Mucosa of rectum (tissue), 2 donors: Measurements from ENCODE around the gene SOCS7.

Experiments used
- H3K27ac ChIP-seq, 2 donors: one replicate each; pipeline ENCODE4 v1.7.0; 2013; ENCODE audit warnings: inconsistent platforms in 2 of 2, low read depth in 2 of 2, low read length in 2 of 2
- H3K27me3 ChIP-seq, 2 donors: one replicate each; pipeline ENCODE4 v1.7.0; 2013; ENCODE audit warnings: low read length in 2 of 2; ENCODE audit not compliant: control insufficient read depth in 2 of 2, insufficient read depth in 2 of 2
- H3K36me3 ChIP-seq, 2 donors: one replicate each; pipeline ENCODE4 v1.7.0; 2013; ENCODE audit warnings: low read length in 2 of 2; ENCODE audit not compliant: control insufficient read depth in 2 of 2, insufficient read depth in 2 of 2
- H3K4me1 ChIP-seq, 2 donors: one replicate each; pipeline ENCODE4 v1.7.0; 2013; ENCODE audit warnings: low read length in 2 of 2, mild to moderate bottlenecking in 1 of 2; ENCODE audit not compliant: control insufficient read depth in 2 of 2, insufficient read depth in 2 of 2
- H3K4me3 ChIP-seq, 2 donors: one replicate each; pipeline ENCODE4 v1.7.0; 2013; ENCODE audit warnings: low read length in 2 of 2
- H3K9ac ChIP-seq, 2 donors: one replicate each; pipeline ENCODE4 v1.7.0; 2013; ENCODE audit warnings: low read length in 2 of 2, low read depth in 1 of 2, mild to moderate bottlenecking in 1 of 2
- H3K9me3 ChIP-seq, 2 donors: one replicate each; pipeline ENCODE4 v1.7.0; 2013; ENCODE audit warnings: low read length in 2 of 2; ENCODE audit not compliant: control insufficient read depth in 2 of 2
- donor health status: healthy.
- donor health status: Normal muscosa, but diverticular disease.

The SOCS7 gene, protein sequence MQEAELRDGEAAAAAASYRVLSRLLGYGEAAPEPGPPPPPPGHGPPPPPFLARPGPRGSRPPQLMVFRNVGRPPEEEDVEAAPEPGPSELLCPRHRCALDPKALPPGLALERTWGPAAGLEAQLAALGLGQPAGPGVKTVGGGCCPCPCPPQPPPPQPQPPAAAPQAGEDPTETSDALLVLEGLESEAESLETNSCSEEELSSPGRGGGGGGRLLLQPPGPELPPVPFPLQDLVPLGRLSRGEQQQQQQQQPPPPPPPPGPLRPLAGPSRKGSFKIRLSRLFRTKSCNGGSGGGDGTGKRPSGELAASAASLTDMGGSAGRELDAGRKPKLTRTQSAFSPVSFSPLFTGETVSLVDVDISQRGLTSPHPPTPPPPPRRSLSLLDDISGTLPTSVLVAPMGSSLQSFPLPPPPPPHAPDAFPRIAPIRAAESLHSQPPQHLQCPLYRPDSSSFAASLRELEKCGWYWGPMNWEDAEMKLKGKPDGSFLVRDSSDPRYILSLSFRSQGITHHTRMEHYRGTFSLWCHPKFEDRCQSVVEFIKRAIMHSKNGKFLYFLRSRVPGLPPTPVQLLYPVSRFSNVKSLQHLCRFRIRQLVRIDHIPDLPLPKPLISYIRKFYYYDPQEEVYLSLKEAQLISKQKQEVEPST

DNA sequence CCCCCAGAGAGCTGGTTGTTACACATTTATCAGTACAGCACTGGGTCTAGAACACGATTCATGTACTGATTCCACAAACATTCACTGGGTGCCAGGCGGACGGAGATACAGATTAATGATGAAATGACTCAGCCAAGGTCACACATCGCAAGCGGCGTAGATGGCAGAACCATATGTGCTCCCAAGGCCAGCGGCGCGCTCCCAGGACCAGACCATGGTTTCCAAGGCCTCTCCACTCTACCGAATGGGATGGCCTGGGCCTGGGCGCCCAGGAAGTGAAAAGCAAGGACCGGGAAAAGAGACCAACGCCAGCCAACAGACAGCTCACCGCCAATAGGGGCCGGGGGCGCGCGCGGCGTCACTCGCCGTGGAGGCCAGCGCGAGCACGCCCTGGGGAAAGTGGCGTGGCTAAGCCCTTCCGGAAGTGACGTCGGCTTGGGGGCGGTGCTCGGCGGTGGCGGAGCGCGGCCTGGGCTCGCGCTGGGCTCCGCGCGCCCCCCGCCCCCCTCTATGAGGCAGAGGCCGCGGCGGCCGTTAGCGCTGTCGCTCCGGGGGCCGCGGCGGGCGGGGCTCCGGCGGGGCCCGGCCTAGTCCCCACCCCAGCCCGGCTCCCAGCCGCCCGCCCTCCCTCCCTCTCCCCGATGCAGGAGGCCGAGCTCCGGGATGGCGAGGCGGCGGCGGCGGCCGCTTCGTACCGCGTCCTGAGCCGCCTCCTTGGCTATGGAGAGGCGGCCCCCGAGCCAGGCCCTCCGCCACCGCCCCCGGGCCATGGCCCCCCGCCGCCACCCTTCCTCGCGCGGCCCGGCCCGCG, at the start of gene SOCS7:
Gene SOCS7 (plus strand): TSS at position 433 of the 811 bp plus-strand sequence. CDS start 209 bp downstream, at position 642.
- H3K9ac ChIP-seq = peak within 1 kb of the TSS; percentile 76 to 83
- H3K27me3 ChIP-seq = no peaks in the 10 kb centered on the region
- H3K27ac ChIP-seq = peak within 1 kb of the TSS; percentile 80 to 84
- peak within 1 kb of the TSS; percentile 77 to 87 for H3K4me3 ChIP-seq
- H3K36me3 ChIP-seq = no peaks in the 10 kb centered on the region
- no peaks in the 10 kb centered on the region for H3K9me3 ChIP-seq
- peaks cover 6 to 19% of the 10 kb centered on the region in 2 donors for H3K4me1 ChIP-seq

DNA sequence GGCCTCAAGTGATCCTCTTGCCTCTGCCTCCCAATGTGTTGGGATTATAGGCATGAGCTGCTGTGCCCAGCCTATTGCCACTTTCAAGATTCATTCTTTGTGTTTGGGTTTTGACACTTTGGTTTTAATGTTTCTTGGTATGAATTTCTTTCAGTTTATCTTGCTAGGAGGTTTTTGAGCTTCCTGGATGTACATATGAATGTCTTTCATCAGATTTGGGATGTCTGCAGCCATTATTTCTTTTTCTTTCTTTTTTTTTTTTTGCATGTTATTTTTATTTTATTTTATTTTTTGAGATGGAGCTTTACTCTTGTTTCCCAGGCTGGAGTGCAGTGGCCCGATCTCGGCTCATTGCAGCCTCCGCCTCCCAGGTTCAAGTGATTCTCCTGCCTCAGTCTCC, 36.1 kb upstream of the SOCS7 start:
- Histone ChIP-seq H3K4me1 (no peaks in the 10 kb centered on the region), H3K36me3 (peaks cover 7 to 14% of the 10 kb centered on the region in 2 donors), H3K9ac (no peak overlapping the region)

DNA sequence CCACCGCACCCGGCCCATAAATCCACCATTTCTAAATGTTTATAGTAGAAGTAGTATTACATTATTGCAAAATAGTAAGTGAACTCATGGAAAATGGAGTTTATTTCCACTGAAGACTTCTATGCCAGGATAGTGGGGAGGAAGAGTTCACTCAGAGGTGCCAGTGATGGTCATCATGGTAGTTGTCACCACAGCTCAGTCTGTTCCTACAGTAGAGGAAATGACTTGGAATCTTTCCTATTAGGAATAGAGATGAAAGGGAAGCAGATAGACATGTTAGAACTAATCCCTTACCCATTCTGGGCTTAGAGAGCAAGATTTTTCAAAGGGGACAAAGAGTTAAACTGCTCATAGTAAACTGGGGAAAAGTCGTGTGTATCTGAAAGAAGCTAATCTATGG, 34.6 kb upstream of the SOCS7 start:
- H3K4me1 ChIP-seq = no peaks in the 10 kb centered on the region
- H3K9me3 ChIP-seq = no peaks in the 10 kb centered on the region
- H3K4me3 ChIP-seq = no peak overlapping the region
- H3K27me3 ChIP-seq = no peaks in the 10 kb centered on the region
- H3K27ac ChIP-seq = no peak overlapping the region
- H3K36me3 ChIP-seq = peaks cover 7 to 17% of the 10 kb centered on the region in 2 donors
- H3K9ac ChIP-seq = no peak overlapping the region

More for the DNA sequence above, 36.1 kb upstream of the SOCS7 start:
- H3K27ac ChIP-seq = no peak overlapping the region
- H3K4me3 ChIP-seq = no peak overlapping the region
- no peaks in the 10 kb centered on the region for H3K27me3 ChIP-seq
- no peaks in the 10 kb centered on the region for H3K9me3 ChIP-seq

DNA sequence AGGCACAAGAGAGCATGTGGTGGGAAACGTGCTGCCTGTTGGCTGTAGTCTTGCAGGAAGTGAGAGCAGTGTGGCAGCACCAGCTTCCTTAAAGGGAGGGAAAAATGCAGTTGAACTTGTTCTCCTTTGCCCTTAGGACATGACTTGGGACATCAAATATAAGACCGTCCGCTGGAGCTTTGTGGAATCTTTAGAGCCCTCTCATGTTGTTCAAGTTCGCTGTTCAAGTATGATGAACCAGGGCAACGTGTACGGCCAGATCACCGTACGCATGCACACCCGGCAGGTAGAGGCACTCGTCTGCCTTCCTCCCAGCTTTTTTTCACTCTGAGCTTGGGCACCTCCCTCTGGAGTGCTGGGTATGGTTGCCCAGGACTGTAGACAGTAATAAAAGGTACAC, 31.2 kb upstream of the SOCS7 start:
- Histone ChIP-seq H3K9ac (no peak overlapping the region), H3K4me1 (no peaks in the 10 kb centered on the region), H3K27me3 (no peaks in the 10 kb centered on the region), H3K27ac (no peak overlapping the region), H3K36me3 (peaks cover 7 to 23% of the 10 kb centered on the region in 2 donors), H3K9me3 (no peaks in the 10 kb centered on the region), H3K4me3 (no peak overlapping the region)

DNA sequence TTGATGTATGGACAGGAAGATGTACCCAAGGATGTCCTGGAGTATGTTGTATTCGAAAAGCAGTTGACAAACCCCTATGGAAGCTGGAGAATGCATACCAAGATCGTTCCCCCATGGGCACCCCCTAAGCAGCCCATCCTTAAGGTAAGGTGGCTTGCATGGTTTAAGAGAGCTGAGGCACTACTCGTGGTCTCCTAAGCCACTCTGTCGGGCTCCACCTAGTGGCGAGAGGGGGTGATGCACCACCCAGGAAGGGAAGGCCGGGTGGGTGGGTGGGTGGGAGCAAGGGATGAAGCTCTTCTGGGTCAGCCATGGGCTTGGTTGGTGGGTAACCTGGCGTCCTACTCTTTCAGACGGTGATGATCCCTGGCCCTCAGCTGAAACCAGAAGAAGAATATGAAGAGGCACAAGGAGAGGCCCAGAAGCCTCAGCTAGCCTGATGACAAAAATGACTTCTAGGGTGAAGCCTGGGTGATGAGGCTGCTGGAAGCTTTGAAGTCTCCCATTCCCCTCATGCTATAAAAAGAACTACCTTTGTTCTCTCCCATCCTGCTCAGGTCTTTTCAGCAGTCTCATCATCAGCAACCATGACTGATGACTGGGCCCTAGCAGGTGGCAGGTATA, 29.4 kb upstream of the SOCS7 start:
- Histone ChIP-seq H3K9ac (no peak overlapping the region), H3K4me1 (no peaks in the 10 kb centered on the region), H3K36me3 (peaks cover 7 to 23% of the 10 kb centered on the region in 2 donors), H3K9me3 (no peaks in the 10 kb centered on the region), H3K27ac (no peak overlapping the region), H3K27me3 (no peaks in the 10 kb centered on the region), H3K4me3 (no peak overlapping the region)

DNA sequence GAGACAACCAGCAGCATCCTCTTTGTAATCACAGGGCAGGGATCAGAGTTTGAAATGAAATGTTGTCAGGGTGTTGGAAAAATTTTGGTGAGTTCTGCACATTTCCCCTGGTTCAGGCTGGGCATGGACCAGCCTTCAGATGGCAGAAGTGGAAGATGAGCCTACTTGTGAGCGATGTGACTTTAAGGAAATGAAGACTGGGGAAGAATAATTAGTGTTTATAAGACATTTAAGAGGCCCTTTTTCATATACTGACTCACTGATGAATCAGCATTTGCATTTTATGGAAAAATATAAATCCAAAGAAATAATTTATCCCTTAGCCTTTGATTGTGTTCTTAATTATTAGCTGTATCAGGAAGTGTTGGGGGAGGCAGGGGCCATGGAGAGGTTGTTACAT, 28.7 kb upstream of the SOCS7 start:
- Histone ChIP-seq H3K9me3 (no peaks in the 10 kb centered on the region), H3K4me3 (no peak overlapping the region), H3K36me3 (peaks cover 7 to 23% of the 10 kb centered on the region in 2 donors), H3K9ac (no peak overlapping the region), H3K4me1 (no peaks in the 10 kb centered on the region), H3K27ac (no peak overlapping the region), H3K27me3 (no peaks in the 10 kb centered on the region)

DNA sequence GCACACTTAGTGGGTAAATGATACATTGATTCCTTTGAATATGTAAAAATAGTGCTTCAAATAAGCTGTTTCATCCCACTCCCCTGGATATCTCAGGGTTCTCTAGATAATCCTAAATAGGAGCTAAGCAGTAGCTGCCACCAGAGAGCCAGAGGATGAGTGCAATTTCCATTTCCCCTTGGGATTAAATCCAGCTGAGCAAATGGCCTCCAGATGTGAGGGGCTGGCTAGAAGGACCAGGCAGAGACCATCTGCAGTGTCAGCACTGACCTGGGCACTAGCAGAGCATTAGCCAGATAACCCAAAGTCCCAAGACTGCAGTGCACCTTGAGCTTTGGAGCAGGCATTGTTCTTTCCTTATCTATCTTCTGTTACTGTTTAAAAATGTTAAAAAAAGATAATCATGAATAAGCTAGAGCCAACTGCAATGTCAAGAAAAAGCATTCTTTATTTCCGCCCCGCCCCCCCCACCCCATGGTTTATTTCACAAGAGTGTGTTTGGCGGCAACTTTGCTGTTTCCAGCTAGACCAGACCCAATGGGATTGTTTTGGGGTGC, 27.4 kb upstream of the SOCS7 start:
- no peak overlapping the region for H3K27ac ChIP-seq
- H3K9ac ChIP-seq = no peak overlapping the region
- no peaks in the 10 kb centered on the region for H3K9me3 ChIP-seq
- H3K27me3 ChIP-seq = no peaks in the 10 kb centered on the region
- H3K36me3 ChIP-seq = peaks cover 7 to 23% of the 10 kb centered on the region in 2 donors
- no peak overlapping the region for H3K4me3 ChIP-seq
- no peaks in the 10 kb centered on the region for H3K4me1 ChIP-seq

DNA sequence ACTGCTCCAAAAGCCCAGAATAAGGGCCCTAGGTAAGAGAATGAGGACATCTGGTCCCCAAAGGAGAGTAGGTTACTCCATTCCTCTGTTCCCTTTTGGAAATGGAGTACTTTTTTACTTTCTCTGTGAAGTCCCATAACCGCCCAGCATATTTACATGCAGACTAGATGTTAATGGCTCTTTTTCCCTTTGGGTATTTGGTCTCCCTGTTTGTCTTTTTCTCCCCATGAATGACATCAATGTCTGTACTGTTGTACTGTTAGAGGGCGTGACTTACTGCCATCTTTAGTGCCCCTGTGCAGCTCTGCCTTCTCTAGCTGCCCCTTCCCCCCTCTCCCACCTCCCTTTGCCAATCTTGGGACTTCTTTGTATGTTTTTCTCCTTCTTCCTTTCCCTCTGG, 26.9 kb upstream of the SOCS7 start:
- Histone ChIP-seq H3K9ac (no peak overlapping the region), H3K9me3 (no peaks in the 10 kb centered on the region), H3K27ac (no peak overlapping the region), H3K4me3 (no peak overlapping the region), H3K27me3 (no peaks in the 10 kb centered on the region), H3K36me3 (peaks cover 3 to 20% of the 10 kb centered on the region in 2 donors), H3K4me1 (no peaks in the 10 kb centered on the region)

DNA sequence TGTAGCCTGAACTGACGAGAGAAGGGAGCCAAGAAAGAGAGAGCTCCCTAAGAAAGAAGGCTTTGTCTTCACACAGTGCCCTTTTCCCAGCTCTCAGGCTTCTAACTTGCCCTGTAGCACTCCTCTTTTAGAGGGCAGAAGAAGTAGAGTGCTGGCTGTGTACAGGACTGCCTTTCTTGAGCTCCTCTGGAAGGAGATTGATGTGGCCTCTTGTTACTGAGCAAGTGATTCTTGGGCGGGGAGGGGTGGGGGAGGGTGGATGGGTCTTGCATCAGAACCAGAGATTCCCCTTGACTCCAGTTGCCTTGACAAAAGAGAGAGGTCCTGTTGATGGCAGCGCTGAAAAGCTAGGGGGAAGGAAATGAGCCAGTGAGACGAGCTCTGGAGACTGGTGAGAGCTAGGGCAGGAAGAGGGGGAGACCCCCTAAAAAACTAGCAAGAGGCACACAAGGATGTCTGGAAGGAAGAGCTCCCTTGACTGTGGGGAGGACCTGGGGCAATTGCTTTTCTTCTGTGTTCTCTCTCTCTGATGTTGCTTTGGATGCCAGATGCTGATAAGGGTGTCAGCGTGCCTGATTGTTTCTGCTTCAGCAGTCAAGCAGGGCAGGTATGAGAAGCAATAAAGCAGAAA, 26.3 kb upstream of the SOCS7 start:
- H3K9me3 ChIP-seq = no peaks in the 10 kb centered on the region
- H3K27me3 ChIP-seq = no peaks in the 10 kb centered on the region
- H3K4me1 ChIP-seq = no peaks in the 10 kb centered on the region
- H3K9ac ChIP-seq = no peak overlapping the region
- no peak overlapping the region for H3K4me3 ChIP-seq
- H3K36me3 ChIP-seq = peaks cover under 1 to 16% of the 10 kb centered on the region in 2 donors
- H3K27ac ChIP-seq = no peak overlapping the region
